Activated effector memory CD4-positive, alpha-beta T cell treated with anti-CD3 and anti-CD28 coated beads, Interleukin-2, amount 50 U/mL, for 16 hours (primary cell): ENCODE measurements around the gene TLL2.

Source experiments
- DNase-seq: peaks from one replicate; pipeline ENCODE4 v3.0.0-alpha.2; 2020

TLL2 gene

DNA sequence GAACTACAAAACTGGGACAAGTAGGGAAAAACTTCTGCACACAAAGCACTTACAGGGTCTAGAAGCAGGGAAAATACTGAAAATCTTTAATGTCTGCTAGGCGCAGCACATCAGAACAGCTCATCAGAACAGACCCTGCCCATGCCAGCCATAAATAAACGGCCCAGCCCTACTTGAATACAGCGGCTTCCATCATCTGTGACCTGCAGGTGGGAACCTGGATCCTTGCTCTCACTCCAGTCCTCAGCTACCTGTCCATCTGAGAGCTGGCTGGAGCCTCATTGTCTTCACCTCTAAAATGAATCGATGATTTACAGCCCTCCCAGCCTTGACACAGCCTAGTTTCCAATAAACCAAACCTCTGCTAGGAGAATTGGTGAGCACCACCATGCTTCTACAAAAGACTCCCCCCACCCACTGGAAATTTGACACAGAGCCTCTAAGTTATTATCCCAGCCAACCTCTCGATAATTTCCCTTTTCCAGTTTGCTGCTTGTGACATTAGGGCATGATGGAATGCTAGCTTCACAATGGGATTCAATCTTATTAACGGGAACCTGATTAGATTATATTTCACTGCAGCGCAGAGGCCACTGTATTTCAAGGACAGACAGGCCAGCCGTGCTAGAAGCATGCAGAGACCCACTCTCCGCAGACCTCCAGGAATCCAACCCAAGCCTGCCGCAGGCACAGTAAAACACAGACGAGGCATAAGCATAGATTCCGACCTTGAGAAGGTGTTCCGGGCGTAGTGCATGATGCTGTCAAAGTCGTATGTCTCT, 93.3 kb downstream of the TLL2 start:
- DNase-seq: no peak

DNA sequence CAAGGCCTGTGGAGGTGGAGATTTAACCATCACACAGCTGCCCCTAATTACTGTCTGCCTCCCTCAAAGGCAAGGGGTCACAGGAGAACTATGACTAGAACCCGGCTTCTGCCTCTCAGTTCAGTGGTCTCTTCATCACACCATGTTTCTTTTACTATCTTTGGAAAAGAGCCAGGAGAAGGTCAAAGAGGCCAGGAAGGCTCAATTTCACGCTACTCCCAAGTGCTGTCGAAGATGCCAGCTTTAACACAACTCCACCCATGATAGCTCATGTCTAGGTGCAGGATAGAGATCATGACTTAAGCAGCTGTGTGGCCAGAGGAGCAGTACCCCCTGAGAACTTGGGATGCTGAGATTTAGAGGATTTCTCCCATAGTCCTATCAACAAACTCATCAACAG, 94.4 kb downstream of the TLL2 start:
- DNase-seq: no peak

GRCh38 chr10:96418582-96418981, 95.1 kb downstream of the TLL2 start:
- DNase-seq: no peak

DNA sequence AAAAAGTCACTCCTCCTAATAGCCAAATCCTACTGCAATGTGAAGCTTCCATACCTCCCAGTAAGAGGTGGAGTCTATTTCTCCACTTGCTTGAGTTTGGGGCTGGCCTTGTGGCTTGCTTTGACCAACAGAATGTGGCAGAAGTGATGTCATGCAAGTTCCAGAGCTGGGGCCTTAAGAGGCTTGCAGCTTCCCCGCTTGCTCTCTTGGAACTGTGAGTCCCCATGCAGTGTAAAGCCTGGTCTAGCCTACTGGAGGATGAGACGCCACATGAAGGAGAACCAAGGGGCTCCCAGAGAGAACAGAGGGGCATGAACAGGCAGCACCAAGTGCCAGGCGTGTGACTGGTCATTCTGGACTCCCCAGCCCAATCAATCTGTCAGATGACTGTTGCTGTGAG, 96.3 kb downstream of the TLL2 start:
- no peak for DNase-seq

- no peak for DNase-seq
Measured at GRCh38 chr10:96416643-96417042, 97.1 kb downstream of the TLL2 start.

DNA sequence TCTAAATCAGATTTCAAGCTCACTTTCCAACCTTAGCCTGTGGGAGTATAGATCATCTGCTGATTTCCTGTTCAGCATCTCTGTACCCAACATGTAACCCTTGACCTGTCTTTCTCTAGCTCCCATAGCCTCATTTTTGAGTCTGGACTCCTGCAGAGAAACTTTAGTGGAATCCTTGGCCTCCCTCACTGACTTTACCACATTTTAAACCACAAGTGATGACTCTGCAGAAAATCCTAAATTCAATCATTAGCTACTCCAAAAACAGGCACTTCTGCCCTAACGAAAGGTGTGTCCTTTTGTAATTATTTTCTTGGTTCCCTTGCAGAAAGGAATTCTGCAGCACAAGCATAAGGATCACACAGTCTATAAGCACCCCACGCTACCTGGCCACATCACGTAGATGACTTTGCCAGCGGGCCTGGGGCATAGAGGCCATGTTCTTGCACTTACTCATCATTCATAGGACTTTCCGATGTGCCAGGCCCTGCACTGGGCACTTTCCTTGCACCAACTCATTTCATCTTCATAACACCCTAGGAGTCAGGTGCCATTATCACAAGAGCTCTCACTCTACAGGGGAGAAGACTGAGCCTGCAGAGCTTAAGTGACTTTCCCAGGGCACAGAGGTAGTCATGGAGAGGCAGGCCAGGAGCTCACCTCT, 97.7 kb downstream of the TLL2 start:
- no peak for DNase-seq

- no peak for DNase-seq
Measured at GRCh38 chr10:96415150-96415890, 98.4 kb downstream of the TLL2 start.

DNA sequence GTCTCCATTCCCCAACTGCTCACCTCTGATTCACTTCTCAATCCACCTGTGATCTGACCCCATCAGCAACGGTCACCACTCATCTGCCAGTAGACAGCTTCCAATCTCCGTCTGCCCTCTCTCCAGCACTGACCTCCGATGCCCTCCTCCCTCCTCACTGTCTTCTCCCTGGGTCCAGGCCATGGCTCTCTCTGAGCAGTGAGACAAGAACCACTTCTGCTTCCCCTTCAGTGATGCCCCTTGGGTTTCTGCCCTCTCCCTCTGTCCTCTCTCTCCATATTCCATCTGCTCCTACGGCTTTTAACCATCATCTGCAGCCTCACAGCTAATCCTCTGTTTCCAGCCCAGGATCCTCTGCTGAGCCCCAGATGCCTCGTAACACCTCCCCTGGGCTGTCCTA, 99.4 kb downstream of the TLL2 start:
- no peak for DNase-seq

- DNase-seq: no peak
Measured at GRCh38 chr10:96413151-96413787, 100.5 kb downstream of the TLL2 start.

DNA sequence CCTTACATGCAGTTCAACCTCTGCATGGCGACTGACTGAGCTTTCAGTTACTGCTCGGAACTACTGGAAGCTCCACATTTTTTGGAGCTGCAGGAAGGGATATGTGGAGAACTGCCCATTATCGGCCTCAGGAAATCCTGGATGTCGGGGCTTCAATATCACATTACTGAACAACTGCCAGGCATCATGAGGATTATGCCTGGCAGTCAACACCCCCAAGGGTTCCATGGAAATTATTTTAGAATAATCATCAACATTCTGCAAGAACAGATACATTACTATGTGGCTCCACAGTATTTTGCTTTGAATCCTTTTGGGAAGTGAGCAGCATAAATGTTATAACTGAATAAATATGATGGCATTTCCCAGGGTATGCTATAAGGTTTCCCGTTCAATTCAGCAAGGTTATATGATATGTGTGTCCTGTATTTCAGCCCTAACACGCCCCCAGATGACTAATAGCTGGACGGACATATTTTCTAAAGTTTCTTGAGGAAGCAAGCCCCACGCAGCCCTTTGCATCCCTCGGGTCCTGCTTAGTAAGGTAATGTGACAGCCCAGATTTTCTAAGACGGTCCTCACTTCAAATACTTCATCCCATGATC, 101.9 kb downstream of the TLL2 start:
- no peak for DNase-seq

GRCh38 chr10:96410296-96410695, 103.4 kb downstream of the TLL2 start:
- no peak for DNase-seq

DNA sequence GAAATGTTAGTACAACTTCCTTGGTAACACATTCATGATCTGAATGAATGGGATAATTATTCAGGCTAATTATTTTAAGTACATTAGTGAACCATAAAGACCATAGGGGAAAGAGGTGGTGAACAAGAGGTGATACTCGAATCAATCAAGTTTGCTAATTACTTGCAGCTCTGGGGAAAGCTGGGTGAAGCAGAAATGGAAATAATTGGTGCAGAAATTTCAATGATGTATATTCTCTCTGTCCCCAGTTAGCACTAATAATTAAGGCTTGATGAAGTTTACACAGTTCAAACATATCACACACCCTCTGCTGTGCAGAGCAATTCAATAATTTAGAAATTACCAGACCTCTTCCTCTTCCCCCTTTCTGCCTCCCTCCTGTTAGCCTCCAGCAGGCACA, 105.5 kb downstream of the TLL2 start:
- DNase-seq: no peak

DNA sequence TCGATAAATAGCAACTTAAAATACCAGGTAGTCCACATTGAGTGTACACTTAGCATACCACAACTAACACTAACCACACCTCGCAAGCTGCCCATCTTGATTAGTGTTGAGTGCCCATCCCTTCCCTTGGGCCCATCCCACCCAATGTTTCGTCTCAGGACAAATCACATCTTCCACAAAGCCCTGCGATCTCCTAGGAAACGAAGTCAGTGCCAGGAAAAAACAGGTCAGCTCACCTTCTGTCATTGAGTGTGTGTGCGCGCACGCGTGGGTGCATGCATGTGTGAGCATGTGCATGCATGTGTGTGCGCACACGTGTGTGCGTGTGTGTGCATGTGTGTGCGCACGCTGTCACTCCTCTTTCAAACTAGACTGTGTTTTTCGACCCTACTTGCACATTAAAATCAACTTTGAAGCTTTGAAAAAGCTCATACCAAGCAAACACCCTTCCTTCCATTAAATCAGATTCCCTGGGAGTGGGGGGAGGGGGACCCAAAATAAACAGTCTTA, 106.1 kb downstream of the TLL2 start:
- no peak for DNase-seq

- no peak for DNase-seq
Measured at GRCh38 chr10:96406091-96406490, 107.6 kb downstream of the TLL2 start.

DNA sequence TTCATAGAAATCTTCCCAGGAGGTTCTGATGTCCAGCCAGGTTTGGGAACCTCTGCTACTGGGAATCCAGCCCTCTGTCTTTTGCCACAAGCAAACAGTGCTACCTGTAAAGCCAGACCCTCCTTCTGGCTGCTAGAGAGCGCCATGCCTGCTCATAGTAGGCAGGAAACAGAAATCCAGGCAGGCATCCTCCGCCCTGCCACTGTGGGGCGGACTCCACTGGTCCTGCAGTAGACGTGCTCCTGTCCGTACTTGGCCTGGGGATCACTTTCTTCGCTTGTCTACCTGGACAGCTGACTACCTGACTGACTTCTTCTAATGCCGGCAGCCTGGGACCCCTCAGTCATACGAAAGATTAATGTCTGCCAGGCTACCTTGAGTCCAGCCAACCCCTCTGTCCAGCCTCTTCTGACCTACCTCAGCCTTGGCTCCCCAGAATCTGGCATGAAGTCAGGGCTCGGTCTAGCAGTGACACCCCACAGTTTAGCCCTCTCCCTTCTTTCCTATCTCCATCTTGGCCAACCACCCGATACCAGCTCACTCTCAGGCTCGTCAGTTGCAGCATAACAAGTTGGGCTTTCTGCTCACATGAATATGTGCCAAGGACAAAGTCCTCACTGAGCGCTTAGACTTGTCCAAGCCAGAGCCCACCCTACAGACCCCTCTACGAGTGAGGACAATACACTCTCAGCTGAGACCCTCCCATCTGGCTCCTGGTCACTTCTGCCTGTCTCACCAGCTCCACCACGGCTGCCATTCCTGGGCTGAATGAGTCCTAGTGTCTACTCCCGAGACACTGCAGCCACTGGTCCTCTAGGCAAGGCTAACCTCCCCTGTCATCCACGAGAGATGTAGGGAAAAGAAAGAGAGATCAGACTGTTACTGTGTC, 111.1 kb downstream of the TLL2 start:
- no peak for DNase-seq

DNA sequence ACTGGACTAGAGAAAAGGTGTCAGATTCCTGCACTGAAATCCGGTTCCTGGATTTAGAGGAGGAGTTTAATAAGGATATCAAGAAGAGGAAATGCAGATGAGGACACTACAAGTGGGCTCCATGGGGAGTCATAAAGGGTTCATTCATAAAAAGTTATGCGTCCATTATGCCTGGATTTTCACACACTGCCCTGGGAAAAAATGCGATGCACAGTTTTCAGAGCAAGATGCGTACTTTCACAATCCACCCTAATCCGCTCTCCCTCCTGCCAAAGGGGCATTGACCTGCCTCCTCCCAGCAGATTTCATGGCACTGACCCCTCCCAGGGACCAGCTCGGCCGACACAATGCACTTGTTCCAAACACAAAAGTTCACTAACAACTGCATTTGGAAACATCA, 112.7 kb downstream of the TLL2 start:
- no peak for DNase-seq

GRCh38 chr10:96400465-96400864, 113.3 kb downstream of the TLL2 start:
- DNase-seq: no peak

DNA sequence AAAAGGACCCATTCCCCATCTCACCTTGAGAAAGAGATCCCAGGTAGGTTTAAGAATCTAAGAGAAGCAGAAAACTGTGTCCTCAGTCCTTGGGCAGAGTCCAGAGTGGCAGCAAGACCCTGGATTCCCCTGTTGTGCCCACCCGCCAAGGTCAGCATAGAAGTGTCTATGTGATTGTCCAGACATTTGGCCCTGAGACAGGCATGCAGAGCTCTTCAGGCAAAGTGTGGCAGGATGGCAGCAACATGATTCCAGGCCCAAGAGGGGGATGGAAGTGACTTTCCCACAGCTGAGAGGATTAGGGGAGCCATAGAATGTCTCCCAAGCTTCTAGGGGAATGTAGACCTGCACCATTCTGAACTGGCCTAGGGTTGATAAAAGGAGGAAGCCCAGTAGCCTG, 115.8 kb downstream of the TLL2 start:
- no peak for DNase-seq

DNA sequence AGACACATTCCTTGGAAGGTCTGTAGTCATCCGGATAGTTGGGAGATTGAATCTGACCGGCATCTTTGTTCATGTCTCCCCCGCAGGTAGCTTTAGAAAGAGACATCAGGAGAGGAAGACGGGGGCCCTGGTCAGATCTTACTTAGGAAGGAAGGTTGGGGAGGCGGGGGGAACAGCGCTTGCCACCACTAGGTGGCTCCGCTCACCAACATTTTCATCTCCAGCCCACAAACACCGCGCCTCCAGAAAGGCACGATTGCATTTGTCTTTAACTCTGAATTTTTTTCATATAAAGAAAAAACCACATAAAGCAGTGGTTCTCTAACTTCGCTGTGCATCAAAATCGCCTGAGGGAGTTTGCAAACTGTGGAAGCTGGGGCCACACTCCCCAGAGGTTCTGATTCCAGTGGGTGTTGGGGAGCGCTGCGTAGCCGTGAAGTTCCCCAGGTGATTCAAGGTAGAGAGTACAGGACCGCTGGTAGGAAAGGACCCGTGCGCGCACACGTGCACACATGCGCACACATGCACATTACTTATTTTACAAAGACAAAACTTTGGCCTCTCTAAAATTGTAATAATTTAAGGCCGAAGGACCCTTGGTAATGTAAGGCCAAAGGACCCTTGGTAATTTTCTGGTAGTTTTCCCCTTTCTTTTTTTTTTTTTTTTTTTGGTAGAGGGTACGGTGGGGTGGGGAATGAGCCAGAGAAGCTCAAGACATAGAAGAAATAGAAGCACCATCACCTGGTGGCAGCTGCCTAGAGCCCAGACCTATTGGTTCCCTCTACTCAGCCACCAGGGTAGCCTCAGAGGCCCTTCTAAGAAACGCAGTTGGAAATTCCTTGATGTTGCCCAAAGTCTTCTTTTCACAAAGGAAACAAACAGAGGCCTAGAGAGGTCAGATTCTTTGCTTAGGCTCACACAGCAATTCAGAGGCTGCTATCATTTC, 117.5 kb downstream of the TLL2 start:
- DNase-seq: peak; percentile 80

DNA sequence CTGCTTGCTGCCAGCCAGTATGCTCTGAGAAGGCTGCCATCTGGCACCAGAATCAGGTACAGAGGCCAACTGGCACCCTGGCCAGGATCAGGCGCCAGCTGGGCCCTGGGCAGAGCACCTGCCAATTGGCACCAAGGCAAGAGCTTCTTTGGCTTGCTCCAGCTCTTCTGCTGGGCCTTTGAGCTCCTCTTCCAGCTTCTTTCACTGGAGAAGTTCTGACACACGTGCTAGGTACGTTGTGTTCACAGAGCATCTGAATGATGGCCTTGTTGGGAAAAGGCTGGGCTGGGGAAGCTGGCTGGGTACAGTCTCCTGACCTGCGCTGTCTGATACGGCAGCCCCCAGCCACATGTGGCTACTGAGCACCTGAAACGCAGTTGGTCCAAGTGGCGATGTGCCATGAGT, 123.3 kb downstream of the TLL2 start:
- no peak for DNase-seq

GRCh38 chr10:96389785-96390184, 123.9 kb downstream of the TLL2 start:
- no peak for DNase-seq
